ENCODE measurements around the gene CACNG3.

DNA sequence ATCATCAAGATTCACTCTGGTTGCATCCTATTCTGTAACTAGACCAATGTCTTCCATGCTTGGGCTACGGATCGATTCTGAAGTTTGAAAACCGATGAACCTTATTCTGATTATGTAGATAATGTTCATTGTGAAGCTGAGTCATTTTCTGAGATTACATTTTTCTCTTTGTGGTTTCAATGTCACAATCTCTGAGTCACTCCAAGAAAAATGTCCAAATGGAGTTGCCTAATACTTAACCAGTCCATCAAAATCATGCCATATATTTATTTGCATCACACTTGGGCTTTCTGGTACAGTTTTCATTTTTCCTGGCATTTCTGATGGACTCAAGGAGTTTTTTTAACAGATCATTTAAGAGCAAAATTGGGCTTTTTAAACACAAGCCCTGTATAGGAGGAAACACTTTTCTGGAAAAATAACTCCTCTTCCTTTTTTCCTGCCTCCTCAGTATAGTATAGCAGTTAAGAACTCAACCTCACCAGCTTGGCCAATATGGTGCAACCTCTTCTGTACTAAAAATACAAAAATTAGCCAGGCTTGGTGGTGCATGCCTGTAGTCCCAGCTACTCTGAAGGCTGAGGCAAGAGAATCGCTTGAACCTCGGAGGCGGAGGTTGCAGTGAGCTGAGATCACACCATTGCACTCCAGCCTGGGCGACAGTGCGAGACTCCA, 17.5 kb downstream of the CACNG3 start:
- TF ChIP-seq, protein P1, sequence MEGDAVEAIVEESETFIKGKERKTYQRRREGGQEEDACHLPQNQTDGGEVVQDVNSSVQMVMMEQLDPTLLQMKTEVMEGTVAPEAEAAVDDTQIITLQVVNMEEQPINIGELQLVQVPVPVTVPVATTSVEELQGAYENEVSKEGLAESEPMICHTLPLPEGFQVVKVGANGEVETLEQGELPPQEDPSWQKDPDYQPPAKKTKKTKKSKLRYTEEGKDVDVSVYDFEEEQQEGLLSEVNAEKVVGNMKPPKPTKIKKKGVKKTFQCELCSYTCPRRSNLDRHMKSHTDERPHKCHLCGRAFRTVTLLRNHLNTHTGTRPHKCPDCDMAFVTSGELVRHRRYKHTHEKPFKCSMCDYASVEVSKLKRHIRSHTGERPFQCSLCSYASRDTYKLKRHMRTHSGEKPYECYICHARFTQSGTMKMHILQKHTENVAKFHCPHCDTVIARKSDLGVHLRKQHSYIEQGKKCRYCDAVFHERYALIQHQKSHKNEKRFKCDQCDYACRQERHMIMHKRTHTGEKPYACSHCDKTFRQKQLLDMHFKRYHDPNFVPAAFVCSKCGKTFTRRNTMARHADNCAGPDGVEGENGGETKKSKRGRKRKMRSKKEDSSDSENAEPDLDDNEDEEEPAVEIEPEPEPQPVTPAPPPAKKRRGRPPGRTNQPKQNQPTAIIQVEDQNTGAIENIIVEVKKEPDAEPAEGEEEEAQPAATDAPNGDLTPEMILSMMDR (IDR thresholded peaks at IDR 0.05; ENCODE audit: low read depth, low read length): no peak
- TF ChIP-seq EZH2phosphoT487 (IDR thresholded peaks at IDR 0.05; ENCODE audit: low read depth): no peak

All from OCI-LY3 (cell line).